Inflammatory macrophage (primary cell): ENCODE data around the gene TMEM242.

Experiments used
- DNase-seq, 2 donors: peaks; one replicate each; pipeline ENCODE4 v3.0.0-alpha.2; 2020 to 2022

TMEM242 gene

DNA sequence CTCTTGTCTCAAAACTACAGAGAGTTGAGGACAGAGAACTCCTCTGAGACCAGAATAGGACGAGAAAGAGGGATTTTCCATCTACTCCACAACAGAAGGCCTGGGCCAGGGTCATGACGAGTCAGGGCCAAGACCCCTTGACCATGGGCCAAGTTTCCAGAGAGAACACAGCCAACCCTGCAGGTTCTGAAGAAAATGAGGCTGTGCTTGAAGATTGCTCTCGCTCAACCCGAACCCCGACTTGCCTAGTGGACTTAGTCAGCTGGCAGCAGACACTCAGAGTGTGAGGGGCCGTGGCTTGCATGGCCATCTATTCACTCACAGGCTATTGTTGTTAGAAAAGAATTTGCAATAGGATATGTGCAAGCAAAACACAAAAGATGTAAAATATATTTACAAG, 54.5 kb downstream of the TMEM242 start:
- no peak for DNase-seq

DNA sequence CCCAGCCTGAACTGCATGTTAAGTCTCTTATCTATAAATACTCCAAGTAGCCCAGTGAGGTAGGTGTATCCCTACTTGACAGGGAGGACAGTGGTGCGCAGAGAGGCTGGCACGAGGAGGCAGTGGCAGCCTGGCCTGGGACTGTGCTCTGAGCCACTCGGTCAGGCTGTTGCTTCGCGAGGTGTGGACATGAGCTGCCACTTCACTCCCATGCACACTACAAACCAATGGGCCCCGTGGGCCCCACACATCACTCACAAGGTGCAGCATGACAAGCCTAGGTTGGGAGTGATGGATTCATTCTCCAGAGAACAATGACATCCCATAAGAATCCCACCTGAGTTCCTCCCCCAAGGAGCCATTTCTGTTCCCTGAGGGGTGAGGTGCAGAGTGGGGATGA, 54.9 kb downstream of the TMEM242 start:
- DNase-seq = no peak

DNA sequence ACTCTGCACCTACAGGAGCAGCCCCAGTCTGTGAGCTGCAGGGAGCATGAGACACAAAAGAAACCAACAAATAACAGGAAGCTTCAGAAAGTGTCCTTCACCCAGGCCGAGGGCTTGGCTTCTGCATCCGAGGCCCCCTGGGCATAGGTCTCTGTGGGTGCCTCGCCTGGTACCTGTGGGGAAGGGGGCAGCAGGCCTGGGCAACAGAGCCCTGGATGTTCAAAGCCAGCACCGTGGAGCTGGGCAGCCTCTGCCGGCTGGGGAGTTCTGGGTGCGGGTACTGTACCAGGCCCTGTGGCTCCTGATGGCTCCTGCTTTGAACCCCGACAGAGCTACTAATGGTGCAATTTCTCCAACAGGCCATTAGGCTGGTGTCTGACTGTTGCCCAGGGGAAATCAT, 55.7 kb downstream of the TMEM242 start:
- no peak for DNase-seq

DNA sequence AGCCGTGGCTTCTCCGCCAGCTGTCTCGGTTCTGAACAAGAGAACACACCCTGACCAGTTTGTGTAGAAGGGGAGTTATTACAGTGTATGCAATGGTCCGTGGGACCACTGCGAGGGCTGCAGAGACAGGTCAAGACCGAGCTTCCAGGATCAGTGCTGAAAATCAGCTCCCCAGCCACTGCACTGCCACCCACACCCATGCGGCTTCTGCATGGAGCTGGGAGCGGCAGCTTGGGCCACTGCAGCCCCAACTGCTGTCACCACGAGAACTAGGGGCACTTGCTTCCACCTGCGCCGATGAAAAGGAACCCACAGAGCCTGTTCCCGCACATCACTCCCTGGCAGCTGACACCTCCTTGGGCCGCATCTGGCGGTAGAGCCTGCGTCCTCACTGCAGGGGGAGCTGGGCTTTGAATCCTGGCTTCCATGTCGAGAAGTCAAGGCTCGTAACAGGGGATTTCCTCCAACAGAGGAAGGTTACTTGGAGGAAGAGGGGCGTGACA, 56.2 kb downstream of the TMEM242 start:
- DNase-seq = no peak

DNA sequence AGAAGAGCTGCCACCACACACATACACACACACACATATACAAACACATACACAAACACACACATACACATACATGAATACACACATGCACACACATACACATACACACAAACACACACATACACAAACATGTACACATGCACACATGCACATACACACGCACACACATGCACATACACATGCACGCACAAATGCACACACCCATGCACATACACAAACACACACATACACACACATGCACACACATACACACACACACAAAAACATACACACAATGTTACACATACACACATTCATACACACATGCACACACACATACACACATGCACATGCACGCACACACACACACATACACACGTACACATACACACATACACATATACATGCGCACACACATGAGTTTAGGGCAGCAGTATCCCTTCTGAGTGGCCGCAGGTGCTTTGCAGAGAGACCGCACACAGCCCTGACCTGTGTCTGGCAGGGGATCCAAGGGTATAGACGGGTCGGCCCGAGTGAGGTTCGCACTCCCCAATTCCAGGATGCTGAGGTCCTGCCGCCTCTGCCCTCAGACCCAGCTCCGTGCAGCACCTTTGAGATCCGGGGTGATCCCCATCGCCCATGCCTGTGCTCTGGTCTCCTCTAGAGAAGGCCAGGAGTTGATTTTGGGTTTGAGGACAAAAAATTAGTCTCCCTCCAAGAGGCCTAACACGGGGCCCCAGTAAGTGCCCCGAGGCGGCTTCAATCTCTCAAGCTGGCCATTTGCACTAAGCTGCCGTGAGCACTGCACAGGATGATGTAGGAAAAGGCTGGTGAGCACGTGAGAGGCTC, 56.8 kb downstream of the TMEM242 start:
- DNase-seq = no peak

DNA sequence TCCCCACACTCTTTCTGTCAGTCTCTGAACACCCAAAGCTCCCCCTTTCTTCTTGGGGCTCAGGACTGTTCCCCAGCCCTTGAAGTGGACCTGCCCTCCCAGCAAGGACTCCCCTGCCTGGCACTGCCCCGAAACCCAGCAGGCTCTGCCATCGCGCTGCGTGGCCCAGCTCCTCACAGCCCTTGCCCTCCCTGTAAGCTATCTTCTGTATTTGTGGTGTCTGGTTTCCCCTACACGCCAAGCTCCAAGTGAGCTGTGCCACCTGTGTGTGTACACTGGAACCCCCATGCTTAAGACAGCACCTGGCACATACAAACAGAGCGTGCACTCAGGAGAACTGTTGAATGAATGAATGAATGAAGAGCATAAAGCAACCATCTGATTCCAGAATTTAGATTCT, 57.7 kb downstream of the TMEM242 start:
- DNase-seq = no peak

DNA sequence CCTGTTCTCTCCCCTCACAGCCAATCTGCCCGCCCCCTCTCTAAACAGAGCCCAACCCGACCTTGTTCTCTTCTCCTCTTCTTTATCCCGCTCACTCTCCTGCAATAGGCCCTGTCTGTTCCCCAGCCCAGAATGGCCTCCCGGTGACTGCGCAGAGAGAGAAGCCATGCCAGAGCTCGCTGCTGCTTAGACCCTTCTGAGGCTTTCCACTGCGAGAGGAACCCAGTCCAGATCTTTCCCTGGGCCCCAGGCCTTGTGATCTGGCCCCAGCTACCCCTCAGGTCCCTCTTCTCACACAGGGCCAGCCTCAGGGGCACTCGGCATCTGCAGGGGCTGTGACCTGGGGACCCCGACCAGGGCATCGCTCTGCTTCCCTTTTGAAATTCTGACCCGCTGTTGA, 58.1 kb downstream of the TMEM242 start:
- no peak for DNase-seq

DNA sequence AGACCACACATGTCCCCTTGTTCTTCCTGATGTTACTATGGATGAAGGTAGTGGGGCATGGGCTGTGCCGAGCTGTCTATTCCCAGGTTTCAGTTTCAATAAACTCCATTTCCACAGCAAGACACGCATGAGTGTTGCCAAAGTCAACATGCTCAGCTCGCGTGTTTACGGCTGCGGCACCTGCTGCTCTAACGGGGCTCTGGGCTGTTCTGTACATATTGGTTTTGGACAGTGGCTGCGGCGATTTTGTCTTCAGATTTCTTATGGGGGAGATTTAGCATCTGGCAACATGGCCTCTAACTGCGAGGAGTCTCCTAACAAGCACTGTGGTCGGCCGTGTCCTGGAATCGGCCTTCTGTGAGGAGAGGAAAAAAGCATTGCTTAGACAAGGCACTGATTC, 58.6 kb downstream of the TMEM242 start:
- DNase-seq = no peak

DNA sequence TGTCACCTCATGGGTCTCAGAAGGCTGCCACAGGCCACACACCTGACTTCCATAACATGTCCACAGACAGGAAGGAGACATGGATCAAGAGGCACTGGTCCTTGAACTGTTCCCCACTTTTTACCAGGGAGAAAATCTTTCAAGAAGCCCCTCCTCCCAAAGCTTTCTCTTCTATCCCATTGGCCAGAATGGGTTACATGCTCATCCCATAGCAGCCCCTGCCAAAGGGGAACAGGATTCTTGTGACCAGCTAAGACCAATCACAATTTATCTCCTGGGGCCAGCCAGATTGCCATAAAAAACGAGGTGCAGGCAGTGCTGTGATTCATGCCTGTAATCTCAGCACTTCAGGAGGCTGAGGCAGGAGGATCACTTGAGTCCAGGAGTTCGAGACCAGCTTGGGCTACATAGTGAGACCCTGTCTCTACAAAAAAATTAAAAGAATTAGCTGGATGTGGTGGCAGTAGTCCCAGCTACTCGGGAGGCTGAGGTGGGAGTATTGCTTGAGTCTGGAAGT, 59.4 kb downstream of the TMEM242 start:
- no peak for DNase-seq

DNA sequence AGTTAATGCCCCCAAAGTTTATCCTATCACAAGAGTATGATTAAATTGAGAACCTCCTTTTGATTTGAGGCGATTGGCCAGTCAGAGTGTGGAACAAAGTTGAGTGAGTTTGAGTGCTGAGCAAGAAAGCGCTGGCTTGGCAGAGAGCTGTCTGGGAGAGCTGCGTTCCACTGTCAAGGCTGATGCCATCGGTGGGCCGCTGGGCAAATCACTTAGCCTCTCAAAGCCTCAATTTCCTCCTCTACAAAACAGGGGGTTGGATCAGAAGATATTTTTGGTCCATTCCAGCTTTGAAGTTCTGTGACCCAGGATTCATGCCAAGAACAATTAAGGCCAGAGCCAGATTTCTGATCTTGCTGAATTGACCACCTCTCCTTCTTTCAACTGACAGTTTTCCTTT, 60.2 kb downstream of the TMEM242 start:
- no peak for DNase-seq

DNA sequence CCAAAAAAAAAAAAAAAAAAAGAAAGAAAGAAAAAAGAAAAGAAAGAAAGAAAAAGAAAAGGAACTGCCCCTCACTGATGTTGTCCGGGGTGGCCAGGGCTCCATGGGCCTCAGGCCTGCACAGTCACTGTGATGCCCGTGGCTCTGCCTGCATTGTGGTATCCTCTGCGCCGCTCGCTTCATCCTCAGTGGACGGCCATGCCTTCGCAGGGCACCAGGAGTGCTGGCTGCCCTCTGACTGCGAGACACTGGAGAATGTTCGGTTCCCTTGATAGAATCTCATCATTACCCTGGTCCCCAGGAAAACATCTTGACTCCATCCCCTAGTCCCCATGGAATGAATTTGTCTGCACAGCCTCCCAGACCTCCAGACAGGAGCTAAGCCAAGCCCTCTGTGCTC, 61.7 kb downstream of the TMEM242 start:
- no peak for DNase-seq

DNA sequence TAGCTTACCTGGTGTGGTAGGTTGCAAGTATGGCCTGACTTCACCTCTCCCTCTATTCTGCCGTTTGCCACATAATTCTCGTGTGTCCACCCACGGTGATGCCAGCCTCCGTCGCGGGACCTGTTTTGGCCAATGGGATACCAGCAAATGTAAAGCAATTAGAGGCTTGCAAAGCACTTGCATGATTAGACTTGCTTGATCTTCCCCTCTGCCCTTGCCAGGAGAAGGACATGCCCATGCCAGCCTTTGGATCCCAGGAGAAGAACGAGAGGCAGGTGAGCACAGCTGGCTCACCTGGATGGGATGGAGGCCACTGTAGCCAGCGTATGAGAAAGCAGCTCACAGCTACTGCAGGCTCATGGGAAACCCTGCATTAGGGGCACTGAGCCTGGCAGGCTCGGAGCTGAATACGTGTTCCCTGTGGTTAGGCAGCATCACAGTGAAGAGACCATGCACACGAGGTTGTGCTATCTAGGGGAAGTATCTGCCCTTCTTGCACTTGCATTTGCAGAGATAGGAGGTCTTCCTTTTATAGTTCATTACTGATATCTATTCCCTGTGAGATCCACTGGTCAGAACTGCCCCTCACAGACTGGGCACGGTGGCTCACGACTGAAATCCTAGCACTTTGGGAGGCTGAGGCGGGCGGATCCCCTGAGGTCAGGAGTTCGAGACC, 62.4 kb downstream of the TMEM242 start:
- no peak for DNase-seq

DNA sequence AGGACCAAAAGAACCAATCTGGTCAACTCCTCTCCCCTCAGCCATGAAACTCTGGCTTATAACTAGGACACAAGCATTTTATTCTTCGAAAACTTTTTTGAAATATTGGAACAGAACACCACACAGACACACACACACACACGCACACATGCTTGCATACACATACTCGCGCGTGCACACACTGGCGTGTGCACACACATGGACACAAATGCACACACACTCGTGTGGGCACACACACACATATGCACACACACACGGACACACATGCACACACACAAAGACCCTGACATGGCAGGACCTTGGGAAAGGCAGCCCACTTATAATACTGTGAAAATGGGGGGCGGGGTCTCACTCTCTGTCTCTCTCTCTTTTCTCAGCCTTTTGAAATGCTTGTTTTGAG, 63.9 kb downstream of the TMEM242 start:
- DNase-seq = no peak

DNA sequence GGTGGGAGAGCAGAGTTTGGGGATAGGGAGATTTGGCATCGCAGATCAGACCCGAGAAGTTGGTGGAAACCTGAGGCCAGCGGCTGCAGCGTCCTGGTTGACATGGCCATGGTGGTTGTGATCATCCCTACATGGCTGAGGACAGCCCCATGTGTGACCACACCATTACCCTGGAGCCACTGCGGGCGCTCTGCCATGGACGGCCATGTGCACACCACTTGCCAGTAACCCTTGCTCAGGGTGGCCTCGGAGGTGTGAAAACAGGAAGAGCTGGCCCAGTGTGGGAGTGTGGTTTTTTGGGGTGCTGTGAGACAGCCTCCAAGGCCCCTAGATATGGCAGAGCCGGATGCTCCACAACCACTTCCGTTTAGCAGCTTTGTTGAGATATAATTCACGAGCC, 64.4 kb downstream of the TMEM242 start:
- no peak for DNase-seq

DNA sequence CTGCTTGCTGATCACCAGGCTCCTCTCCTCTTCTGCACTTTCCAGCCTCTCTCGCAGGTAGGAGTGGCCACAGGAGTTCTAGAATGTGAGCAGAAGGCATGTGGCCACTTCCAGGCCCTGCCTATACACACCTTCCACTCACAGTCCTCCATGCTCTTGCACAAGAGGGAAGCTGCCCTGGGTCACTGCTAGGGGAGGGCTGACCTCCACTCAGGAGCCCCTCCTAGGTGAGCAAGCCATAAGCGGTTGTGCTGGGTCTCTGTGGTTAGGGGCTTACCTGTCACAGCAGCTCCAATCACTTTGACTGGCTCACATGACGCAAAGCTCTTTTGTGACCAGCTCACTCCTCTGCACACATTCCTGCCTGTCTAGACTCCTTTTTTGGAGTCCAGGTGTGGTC, 68.2 kb downstream of the TMEM242 start:
- DNase-seq = no peak

DNA sequence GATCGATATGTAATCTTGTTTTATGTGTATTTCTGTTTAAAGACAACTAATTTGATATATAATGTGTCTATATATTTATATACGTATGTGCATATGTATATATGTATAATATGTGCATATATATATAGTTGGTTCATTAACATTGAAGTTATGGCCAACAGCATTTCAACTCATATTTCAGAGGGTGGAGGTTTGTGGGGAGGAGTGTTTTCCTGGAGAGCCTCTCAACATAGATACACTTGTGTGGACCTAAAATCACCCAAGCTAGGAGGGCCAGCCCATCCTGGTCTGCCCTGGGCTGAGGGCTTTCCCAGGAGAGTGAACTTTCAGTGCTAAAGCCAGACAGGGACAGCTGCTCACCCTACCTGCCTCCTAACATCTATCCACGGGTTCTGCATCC, 68.8 kb downstream of the TMEM242 start:
- DNase-seq = no peak

DNA sequence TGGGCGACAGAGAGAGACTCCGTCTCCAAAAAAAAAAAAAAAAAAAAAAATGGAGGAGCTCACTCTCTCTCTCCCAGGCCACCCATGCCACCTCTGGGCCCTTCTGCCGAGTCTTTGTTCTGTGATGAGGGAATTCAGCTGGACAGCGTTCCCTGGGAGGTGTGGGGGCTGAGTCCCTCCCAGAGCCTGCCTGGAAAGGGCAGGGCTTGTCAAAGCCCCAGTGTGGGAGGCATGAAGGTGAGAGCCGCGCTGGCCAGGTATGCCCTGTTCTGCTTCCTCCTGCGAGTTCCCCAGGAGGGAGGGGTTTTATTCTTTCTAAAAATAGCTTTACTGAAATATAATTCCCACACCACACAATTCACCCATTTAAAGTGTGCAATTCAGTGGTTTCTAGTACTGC, 69.6 kb downstream of the TMEM242 start:
- DNase-seq = no peak

DNA sequence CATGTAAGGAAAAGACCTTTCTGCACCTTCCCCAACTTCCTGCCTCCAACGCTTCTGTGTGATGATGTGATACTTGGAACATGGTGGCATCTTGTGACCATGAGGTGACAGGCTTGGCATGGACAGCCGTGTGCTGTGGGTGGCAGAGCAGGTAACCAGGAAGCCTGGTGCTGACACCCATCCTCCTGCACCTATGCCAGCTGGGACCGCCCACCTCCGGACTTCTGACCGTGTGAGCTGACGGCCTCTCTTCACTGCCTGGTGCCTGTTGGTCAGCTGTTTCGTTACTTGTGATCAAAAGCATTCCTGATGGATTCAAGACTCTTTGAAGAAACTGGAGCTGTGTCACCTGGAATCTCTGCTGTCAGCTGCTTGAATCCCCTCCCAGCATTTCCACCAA, 70.3 kb downstream of the TMEM242 start:
- DNase-seq = no peak

DNA sequence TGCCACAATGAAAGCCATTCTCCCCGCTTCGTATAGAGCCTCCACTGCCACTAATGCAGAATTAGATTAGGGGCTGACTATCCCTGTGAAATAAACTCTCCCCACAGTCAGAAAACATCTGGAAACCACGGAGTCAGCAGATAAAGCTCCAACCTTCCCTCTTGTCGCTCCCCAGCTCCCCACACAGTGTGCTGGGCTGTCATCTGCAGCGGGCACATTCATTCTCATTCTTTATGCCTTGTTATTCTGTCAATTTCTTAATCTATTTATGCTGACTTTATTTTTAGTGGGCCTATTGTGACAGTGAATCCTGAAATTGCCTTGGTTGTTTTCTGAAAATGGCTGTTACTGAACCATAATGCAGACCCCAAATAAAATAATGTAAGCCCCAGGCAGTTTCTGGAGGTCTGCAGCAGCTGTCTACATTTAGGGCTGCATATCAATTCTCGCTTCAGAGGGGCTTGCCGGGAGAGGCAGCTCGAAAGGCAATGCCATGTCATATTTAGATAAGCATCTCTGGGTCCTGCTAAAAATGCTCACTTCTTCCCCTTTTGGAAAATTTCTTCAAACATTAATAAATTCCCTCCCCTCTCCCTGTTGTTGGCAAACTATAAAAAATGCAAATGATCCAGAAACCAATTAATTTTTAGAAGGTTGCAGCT, 71.6 kb downstream of the TMEM242 start:
- DNase-seq = no peak

DNA sequence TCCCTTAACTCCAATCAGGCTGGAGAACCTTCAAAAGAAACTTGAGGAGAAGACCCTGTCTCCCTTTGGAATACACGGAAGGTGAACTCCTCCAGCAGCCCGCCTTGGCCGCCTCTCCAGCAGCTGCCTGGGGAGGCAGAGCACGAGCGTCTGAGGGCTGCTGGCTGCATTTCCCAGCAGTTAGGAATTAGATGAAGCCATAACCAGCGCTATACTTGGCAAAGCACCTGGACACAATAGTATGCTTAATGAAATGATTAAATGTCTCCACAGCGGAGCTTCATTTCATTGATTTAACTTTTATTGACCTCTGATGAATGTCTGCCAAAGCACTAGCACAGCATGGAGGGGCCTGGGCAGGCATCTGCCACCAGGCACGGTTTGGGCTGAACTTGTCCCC, 73.5 kb downstream of the TMEM242 start:
- DNase-seq = no peak

DNA sequence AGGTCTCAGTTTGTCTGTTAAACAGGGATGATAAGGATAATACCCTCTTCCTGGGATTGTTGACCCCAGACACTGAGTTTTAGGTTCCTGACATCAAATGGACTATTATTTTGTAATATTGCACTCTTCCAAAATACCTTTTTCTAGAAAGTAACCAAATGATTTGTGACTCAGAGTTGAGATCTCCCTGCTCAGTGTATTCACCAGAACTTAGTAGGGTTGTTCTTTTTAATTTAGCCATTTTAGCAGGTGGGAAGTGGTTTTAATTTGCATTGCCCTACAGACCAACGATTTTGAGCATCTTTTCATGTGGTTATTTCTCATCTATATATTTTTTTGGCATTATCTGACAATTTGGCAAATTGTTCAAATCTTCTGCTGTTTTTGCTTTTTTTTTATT, 75.1 kb downstream of the TMEM242 start:
- DNase-seq = no peak

DNA sequence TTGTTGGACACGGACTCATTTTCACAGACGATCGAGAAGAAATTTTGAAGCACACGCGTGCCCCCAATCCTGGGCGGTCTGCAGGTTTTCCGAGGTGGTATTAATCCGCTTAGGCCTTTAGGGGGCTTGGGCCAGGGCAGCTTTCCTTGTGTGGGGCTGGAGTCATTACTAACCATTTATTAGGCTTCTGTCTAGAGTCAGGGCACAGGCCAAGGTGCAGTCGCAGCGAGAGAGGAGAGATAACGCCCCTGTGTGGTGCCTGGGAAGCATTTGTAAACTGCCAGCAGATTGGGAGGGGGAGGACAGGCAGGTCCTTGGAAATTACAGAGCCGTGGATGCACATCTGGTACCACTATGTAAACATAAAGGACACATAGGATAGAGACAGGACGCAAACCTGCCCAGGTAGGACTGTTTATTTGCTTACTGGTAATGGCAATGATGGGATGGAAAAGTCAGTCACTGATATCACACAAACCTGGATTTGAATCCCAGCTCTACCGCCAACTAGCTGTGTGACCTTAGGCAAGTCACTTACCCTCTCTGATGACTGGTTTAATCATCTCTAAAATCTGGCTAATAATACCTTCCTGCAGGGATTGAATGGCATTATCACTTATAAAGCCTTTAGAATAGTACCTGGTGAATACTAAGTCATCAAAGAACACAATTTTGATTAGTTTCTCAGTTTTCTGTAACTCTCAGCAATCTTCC, 76.4 kb downstream of the TMEM242 start:
- DNase-seq = no peak
